NCI-H1105 (cell line): ENCODE data around the gene RSPH9.

Source experiments
- DNase-seq: peaks from one replicate; lab custom pipeline; 2025; lab: John Stamatoyannopoulos, UW

Gene RSPH9

GRCh38 chr6:43668151-43669028 is 23.6 kb downstream of the RSPH9 start:
- DNase-seq: peak; percentile 62

DNA sequence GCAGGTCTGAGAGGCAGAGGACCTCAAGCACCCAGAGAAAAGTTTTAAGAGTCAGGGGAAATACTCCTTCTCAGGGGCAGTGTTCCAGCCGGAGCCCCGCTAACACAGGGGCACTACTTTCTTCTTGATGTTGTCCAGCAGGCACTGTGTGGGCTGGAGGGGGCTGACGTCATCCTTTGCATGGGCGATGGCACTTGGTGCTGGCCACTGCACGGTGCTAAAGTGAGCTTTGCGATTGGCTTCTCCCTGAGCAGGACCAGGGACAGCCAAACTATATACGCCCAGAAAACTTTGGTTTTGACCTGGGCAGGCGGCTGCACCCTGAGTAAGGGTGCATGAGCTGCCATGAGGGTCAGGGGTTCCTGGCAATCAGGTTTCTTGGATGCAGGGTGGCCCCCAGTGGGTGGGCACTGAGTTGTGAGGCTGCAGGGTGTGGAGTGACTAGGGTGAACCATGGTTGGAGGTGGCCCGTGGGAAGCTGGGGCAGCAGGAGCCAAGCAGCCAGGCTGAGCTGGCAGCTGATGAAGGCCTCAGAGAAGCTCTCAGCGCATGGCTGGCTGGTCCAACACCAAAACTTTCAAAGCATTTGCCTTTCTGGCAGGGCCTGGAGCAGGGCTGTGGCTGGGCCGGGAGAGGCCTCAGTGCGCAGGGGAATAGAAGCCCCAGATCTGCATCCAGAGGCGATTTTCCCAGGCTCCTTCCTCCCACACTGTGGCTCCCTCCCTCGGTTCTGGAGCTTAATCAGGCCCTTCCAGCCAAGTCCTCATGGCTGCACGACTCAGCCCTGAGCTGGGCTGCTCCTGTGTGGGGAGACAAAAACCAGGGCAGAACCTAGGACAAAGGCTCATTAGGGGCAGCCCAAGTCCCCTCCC is 24.4 kb downstream of the RSPH9 start:
- no peak for DNase-seq

DNA sequence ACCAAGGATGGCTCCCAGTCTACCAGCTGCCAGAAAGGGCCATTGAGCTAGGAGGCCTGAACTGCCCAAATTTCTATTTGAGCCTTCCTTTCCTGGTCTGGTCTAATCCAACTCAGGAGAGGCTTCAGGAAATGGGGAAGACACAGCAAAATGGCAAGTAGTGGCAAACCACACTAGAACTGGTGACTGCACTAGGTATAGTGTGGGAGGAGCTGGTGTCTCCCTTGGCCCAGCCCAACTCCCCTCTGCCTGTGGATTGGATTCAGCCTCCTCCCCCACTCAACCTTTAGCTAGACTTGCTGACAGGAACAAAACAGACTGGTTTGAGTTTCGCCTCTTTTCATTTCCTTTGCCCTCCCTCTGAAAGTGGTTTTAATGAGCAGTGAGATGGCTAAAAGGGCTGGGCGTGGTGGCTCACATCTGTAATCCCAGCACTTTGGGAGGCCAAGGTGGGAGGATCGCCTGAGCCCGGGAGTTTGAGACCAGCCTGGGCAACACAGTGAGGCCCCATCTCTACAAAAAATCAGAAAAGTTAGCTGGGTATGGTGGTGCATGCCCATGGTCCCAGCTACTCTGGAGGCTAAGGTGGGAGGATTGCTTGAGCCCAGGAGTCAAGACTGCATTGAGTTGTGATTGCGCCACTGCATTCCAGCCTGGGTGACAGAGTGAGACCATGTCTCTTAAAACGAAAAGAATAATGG is 25.2 kb downstream of the RSPH9 start:
- no peak for DNase-seq

DNA sequence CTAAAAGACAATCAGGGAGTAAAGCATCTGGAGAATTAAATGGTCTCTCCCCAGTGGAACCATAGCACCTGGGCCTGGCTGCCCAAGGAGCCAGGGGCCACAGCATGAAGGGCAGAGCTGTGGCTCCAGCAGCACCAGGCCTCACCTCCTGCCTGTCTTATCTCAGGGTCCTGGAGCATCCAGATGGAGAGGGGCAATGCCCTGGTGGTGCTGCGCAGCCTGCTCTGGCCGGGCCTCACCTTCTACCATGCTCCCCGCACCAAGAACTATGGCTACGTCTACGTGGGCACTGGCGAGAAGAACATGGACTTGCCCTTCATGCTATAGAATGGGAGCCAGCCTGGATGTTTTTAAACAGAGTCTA is 25.8 kb downstream of the RSPH9 start:
- no peak for DNase-seq

GRCh38 chr6:43671011-43671800 is 26.4 kb downstream of the RSPH9 start:
- no peak for DNase-seq

- no peak for DNase-seq
Measured at GRCh38 chr6:43671801-43672690, 27.2 kb downstream of the RSPH9 start.

- no peak for DNase-seq
Measured at GRCh38 chr6:43673444-43674084, 28.7 kb downstream of the RSPH9 start.

DNA sequence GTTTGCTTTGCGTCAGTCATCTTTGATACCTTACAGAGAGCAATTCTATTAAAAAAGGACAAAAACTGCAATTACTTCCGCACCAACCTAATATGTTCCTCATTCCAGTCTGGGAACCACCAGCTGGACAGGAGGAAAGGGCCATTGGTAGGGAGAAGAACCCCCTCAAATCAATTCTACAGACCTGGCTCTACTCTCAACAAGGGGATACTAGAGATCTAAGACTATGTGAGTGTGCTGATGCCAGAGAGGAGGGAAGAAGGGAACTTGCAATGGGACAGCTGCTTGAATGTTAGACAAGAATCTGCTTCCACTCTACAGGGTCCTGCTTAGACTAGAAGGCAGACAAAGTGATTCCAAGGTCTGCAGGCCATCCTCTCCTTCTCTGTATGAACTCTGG is 29.5 kb downstream of the RSPH9 start:
- DNase-seq: no peak

DNA sequence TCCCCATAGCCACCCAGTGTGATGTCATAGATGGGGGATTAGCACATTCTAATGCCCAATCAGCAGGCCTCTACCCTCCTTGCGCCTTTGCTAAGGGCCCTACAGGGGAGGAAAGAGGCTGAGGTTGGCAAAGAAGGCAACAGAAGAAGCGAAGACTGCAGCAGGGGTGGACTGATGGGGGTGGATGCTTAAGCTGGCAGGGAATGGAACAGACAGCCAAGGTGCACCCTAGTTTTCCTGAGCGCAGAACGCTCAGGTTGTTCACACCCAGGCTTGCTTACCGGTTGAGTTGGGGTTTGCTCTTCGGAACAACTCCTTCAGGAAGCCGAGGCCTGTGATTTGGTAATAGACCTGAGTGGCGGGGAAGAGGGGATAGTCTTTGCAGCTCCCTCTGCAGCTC is 30.1 kb downstream of the RSPH9 start:
- no peak for DNase-seq

GRCh38 chr6:43676962-43677606 is 32.2 kb downstream of the RSPH9 start:
- DNase-seq: no peak

GRCh38 chr6:43677759-43678158 is 32.9 kb downstream of the RSPH9 start:
- DNase-seq: no peak

- DNase-seq: no peak
Measured at GRCh38 chr6:43678341-43678740, 33.5 kb downstream of the RSPH9 start.

- no peak for DNase-seq
Measured at GRCh38 chr6:43679057-43679456, 34.2 kb downstream of the RSPH9 start.

DNA sequence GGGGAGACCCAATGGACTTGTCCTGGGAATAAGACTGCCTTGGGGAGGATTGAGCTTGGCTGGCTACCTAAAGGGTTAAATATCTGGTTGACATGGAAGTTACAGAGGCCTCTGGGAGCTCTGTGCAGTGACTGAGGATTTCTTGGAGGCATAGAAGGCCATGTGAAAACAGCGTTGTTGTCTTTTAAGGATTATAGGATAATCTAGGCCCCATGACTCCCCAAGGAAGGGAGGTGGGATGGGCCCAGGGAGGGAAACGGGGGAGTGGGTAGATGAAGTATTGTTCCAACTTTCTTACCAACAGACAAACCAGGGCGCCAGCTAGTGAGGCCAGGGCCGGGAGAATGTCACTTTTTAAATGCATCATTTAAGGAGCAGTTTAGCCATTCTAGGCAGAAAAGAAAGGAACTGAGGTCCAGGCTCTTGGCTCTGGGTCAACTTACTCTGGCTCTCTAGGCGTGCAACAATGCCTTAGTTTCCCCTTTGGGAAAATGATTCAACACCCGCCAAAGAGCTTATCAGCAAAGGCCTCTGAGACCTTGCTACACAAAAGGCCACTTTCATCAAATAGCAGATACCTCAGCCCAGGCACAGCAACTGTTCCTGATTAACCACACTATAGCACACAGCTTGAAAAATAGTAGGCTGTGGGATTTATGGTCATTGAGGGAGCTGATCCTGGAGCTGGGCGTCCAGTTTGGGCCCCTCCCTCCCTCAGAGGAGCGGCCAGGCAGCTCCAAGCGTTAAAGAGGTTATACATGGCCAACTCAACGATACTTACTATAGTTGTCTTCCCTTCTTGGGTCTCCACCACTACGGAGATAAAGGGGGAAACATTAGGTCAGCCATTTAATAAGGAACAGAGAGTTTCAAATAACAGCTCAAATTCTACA is 35.7 kb downstream of the RSPH9 start:
- DNase-seq: no peak

DNA sequence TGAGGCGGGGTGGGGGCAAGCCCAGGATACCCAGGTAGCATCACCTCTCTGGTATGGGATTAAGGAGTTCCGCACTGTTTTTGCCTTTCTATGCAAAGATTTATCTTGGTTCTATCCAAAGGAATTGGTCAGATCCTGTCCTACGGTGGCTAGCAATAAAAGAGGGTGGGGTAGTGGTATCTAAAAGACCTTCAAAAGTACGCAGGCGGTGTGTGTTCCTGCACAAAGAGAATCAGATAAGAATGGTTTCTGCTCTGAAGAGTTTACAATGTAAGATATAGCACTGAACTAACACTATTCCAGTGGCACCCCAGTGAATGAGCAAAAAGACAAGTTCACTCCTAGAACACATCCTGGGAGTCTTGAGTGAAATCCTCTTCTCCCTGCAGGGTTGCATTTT is 36.5 kb downstream of the RSPH9 start:
- no peak for DNase-seq

DNA sequence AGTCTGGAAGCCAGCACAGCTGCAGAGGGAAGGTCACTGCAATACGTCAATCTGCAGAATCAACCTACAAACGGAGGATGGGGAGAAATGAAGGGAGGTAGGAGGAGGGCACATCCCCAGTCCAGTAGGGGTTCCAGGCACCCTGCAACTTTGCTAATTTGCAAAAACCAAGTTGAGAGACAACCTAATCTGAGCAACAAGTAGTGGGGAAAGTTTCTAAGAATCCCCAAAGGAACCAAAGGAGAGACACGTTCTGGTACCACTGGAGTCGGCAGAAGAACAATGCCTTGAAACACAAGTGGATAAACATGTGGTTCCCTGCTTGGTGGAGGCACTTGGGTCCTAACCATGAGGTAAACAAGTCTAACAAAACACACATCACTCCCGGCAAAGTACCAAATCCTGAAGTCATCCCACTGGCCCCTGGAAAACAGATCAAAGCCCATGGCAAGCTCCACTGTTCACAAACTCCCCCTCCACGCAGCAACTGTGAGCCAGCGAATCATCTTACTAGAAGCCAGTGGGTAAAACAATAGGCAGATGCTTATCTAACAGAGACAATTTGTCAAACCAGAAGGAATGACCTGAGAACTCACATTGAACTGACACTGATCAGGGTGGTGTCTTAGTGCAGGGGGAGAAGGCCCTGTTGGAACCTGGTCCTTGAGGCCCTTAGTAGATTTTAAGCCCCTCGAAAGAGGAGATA is 38.0 kb downstream of the RSPH9 start:
- DNase-seq: no peak

DNA sequence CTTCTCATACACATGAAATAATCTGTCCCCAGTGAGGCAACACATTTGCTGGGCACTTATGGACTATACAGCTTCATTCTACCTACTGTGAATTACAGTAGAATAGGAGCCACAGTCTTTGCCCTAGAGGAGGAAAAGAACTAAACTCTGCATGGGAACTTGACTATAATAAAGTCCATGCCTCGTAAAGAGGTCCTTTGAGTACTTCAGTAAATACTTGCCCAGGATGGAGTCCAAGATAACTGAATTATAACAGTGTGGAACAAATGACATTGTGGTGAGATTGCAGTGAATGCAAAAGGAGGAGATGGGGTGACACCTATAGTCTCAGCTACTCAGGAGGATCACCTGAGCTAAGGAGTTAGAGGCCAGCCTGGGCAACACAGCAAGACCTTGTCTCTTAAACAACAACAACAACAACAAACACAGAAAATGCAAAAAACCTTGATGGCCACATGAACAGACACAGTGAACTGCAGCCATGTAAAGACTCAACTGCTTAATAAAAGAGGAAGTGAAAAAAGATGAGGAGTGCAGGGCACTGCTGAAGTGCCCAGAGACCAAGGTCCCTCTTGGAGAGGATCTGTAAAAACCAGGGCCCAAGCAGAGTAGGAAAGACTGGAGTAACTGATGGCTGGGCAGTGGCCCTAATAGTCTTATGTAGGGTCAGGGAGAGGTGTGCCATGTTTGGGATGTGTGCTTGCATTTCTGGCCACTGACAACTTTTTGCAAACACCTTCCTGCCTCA is 39.0 kb downstream of the RSPH9 start:
- no peak for DNase-seq
